ENCODE measurements around the gene NRSN2.

- TF ChIP-seq, protein P1, sequence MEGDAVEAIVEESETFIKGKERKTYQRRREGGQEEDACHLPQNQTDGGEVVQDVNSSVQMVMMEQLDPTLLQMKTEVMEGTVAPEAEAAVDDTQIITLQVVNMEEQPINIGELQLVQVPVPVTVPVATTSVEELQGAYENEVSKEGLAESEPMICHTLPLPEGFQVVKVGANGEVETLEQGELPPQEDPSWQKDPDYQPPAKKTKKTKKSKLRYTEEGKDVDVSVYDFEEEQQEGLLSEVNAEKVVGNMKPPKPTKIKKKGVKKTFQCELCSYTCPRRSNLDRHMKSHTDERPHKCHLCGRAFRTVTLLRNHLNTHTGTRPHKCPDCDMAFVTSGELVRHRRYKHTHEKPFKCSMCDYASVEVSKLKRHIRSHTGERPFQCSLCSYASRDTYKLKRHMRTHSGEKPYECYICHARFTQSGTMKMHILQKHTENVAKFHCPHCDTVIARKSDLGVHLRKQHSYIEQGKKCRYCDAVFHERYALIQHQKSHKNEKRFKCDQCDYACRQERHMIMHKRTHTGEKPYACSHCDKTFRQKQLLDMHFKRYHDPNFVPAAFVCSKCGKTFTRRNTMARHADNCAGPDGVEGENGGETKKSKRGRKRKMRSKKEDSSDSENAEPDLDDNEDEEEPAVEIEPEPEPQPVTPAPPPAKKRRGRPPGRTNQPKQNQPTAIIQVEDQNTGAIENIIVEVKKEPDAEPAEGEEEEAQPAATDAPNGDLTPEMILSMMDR (IDR thresholded peaks at IDR 0.05; ENCODE audit: low read length): no peak
- no peak for TF ChIP-seq EZH2 (optimal IDR thresholded peaks at IDR 0.05; ENCODE audit: low read depth, low read length)
These were observed 41.2 kb upstream of the NRSN2 start for GRCh38 chr20:305745-306144.
